ENCODE results near the gene KCNAB1. TPM values are rescaled to one million over a fixed set of nuclear protein-coding genes. Genes with fewer than 3 reads are reported as not detected.

The KCNAB1 gene
- total RNA-seq, 1 experiment from 2014 or later = not detected

- TF ChIP-seq TCF7L2 (IDR thresholded peaks at IDR 0.05; ENCODE audit: borderline replicate concordance, extremely low read depth, insufficient read depth, insufficient read length) = no peak
- TF ChIP-seq, protein P1, sequence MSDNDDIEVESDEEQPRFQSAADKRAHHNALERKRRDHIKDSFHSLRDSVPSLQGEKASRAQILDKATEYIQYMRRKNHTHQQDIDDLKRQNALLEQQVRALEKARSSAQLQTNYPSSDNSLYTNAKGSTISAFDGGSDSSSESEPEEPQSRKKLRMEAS (IDR thresholded peaks at IDR 0.05) = no peak
- TF ChIP-seq RAD21 (IDR thresholded peaks at IDR 0.05; ENCODE audit: low read depth) = no peak
- no peak for TF ChIP-seq CBX3 (IDR thresholded peaks at IDR 0.05; ENCODE audit: low read depth)
- TF ChIP-seq SIN3A (IDR thresholded peaks at IDR 0.05; ENCODE audit: low read depth) = no peak
- no peak for TF ChIP-seq POLR2AphosphoS5 (IDR thresholded peaks at IDR 0.05; ENCODE audit: low read depth, low read length)
- no peak for TF ChIP-seq SRF (IDR thresholded peaks at IDR 0.05; ENCODE audit: low read depth)
- TF ChIP-seq, protein P2, sequence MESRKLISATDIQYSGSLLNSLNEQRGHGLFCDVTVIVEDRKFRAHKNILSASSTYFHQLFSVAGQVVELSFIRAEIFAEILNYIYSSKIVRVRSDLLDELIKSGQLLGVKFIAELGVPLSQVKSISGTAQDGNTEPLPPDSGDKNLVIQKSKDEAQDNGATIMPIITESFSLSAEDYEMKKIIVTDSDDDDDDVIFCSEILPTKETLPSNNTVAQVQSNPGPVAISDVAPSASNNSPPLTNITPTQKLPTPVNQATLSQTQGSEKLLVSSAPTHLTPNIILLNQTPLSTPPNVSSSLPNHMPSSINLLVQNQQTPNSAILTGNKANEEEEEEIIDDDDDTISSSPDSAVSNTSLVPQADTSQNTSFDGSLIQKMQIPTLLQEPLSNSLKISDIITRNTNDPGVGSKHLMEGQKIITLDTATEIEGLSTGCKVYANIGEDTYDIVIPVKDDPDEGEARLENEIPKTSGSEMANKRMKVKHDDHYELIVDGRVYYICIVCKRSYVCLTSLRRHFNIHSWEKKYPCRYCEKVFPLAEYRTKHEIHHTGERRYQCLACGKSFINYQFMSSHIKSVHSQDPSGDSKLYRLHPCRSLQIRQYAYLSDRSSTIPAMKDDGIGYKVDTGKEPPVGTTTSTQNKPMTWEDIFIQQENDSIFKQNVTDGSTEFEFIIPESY (IDR thresholded peaks at IDR 0.05; ENCODE audit: extremely low read depth, insufficient replicate concordance, low read length) = no peak
- TF ChIP-seq JUND (IDR thresholded peaks at IDR 0.05) = no peak
- TF ChIP-seq SP1 (IDR thresholded peaks at IDR 0.05; ENCODE audit: low read depth) = no peak
- no peak for TF ChIP-seq REST (IDR thresholded peaks at IDR 0.05; ENCODE audit: low read depth)
- no peak for TF ChIP-seq ELF1 (IDR thresholded peaks at IDR 0.05; ENCODE audit: borderline replicate concordance, low read depth)
- TF ChIP-seq, protein P3, sequence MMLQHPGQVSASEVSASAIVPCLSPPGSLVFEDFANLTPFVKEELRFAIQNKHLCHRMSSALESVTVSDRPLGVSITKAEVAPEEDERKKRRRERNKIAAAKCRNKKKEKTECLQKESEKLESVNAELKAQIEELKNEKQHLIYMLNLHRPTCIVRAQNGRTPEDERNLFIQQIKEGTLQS (IDR thresholded peaks at IDR 0.05) = no peak
- TF ChIP-seq FOSL1 (IDR thresholded peaks at IDR 0.05; ENCODE audit: low read depth) = no peak
- no peak for TF ChIP-seq ZNF274 (IDR thresholded peaks at IDR 0.05; ENCODE audit: low read depth, low read length)
- TF ChIP-seq EGR1 (IDR thresholded peaks at IDR 0.05; ENCODE audit: low read depth) = no peak
- TF ChIP-seq CEBPB (IDR thresholded peaks at IDR 0.05; ENCODE audit: low read depth) = no peak
- H3K9me2 ChIP-seq (ENCODE audit: insufficient read depth) = no peaks in the 10 kb centered on the region
- H4K20me1 ChIP-seq (ENCODE audit: insufficient read depth) = no peaks in the 10 kb centered on the region
- H3K4me2 ChIP-seq (ENCODE audit: low read length) = no peak overlapping the region
- H3K27ac ChIP-seq (ENCODE audit: low read depth, low read length) = no peak overlapping the region
- ATAC-seq (no peak), DNase-seq (ENCODE audit: low read depth, low spot score) (no peak)
- ChIA-PET CTCF (no interaction called here), POLR2A (no interaction called here), RAD21 (ENCODE audit: low non-redundant PET in 1 of 2, low total read pairs in 2 of 2, uncharacterized antibody in 2 of 2, unreplicated experiment in 2 of 2) (no interaction called here)
- H3K9ac ChIP-seq (ENCODE audit: low read length) = no peak overlapping the region
- H3K4me1 ChIP-seq (ENCODE audit: control insufficient read depth in 1 of 2, insufficient read depth in 2 of 2, low read length in 2 of 2) = no peaks in the 10 kb centered on the region
- BruUV-seq (replicated peaks) = no TSS peak
- H3K27me3 ChIP-seq (ENCODE audit: insufficient read depth, low read length) = no peaks in the 10 kb centered on the region
- H3K79me2 ChIP-seq (ENCODE audit: insufficient read depth, low read length) = no peaks in the 10 kb centered on the region
- H3K4me3 ChIP-seq (replicated peaks in 1 of 2; ENCODE audit: low read depth in 1 of 2, low read length in 2 of 2) = no peak overlapping the region
- intact Hi-C loops (cut with micrococcal nuclease) = no loop called here
- H3K36me3 ChIP-seq (ENCODE audit: control insufficient read depth in 1 of 2, insufficient read depth in 2 of 2, low read length in 2 of 2) = no peaks in the 10 kb centered on the region
- no peak overlapping the region for H2AFZ ChIP-seq (ENCODE audit: low read depth, low read length, poor library complexity, severe bottlenecking)
- H3K9me3 ChIP-seq (ENCODE audit: control insufficient read depth in 1 of 2, insufficient read depth in 1 of 2, low read depth in 1 of 2, low read length in 2 of 2) = no peaks in the 10 kb centered on the region
Measured at GRCh38 chr3:156273111-156273694, 152.8 kb downstream of the KCNAB1 start.

Measured in HCT116 (cell line).